Melanocyte of skin (primary cell): ENCODE measurements around the gene CEP120. TPM values are rescaled to one million over a fixed set of nuclear protein-coding genes. Genes with fewer than 3 reads are reported as not detected.

Source experiments
- total RNA-seq, 2 donors: library from RNA; depleted of rRNA; stranded (reverse); fragments of >200 nt; gene quantifications; 2 replicates each; pipeline ENCODE4 v1.2.3, GENCODE V29; 2012

The CEP120 gene
- 10 to 100 TPM; 14.3 to 15.1 TPM for total RNA-seq

DNA sequence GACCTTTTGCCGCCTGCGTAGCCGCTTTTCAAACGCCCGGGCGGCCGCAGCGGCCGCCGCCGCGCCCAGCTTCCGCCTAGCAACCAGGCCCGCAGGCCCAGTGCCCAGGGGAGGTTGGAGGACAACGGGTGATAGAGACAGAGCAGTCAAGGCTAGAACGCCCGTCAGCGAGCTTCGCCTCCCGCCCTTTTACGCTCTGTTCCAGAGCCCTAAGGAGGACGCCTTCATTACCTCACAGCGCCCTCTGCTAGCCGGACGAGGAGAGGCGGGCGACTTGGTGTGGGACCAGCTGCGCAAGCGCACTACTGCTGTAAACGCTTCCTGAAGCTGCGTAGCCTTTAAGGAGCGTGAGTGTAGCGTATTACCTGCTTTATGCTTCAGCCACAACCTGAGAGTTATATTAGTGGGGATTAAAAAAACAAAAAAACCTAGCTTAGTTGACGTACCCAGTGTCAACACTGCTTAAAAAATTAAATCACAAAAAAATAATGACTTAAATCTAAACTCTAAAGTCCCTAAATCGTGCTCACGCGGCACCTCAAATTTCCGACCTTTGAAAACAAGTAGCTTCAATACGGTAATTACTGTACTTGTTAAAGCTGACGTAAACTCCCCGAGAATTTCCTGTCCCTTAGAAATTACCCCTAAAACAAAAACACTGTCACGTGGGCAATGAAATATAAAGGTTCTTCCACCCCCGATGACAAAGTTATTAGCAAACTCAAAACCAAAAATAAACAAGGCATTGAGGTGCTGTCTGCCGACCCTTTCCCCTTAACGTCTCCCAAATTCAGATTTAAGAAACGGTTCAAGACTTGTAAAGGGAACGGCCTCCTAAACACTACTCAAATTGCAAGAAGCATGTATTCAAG, at the start of gene CEP120:
CEP120 (minus strand) TSS at position 126 of the 872 bp plus-strand sequence. CDS start 405 bp downstream, outside the sequence.

Other genes starting within 250 kb of the CEP120 start
- gene CSNK1G3, start 88.8 kb upstream of the CEP120 start, total RNA-seq, result 10 to 100 TPM; 35.4 to 42.3 TPM